LoVo (cell line): ENCODE results near the gene PRDM9.
A peak's percentile ranks its signal among the peaks of the same experiment; 100 is the strongest.
"Not testable (repeated sequence)": the region's sequence is repeated elsewhere in the genome, so short reads cannot be mapped to it uniquely, and the experiment has no call there.

Experiments
- DNase-seq: peaks from one replicate; pipeline ENCODE4 v3.0.0-alpha.2; 2016; ENCODE audit warnings: low spot score

Gene PRDM9

GRCh38 chr5:23507278-23507685 is at the start of gene PRDM9:
TSS of gene PRDM9 (plus strand) at chr5:23507609. CDS start at chr5:23509034, 1,425 bp downstream.
- no peak for DNase-seq

GRCh38 chr5:23457780-23458179 is 49.6 kb upstream of the PRDM9 start:
- DNase-seq: no peak

- no peak for DNase-seq
These were observed 48.2 kb upstream of the PRDM9 start for GRCh38 chr5:23459214-23459613.

GRCh38 chr5:23461576-23461975 is 45.8 kb upstream of the PRDM9 start:
- DNase-seq: no peak

GRCh38 chr5:23466401-23466912 is 41.0 kb upstream of the PRDM9 start:
- DNase-seq: peak; percentile 56

- no peak for DNase-seq
These were observed 38.8 kb upstream of the PRDM9 start for GRCh38 chr5:23468658-23469057.

GRCh38 chr5:23473915-23474314 is 33.5 kb upstream of the PRDM9 start:
- no peak for DNase-seq

- DNase-seq: no peak
These were observed 33.1 kb upstream of the PRDM9 start for GRCh38 chr5:23474315-23474714.

- no peak for DNase-seq
These were observed 30.8 kb upstream of the PRDM9 start for GRCh38 chr5:23476580-23476979.

- no peak for DNase-seq
These were observed 24.8 kb upstream of the PRDM9 start for GRCh38 chr5:23482642-23483041.

GRCh38 chr5:23483090-23483489 is 24.3 kb upstream of the PRDM9 start:
- no peak for DNase-seq

- no peak for DNase-seq
These were observed 23.3 kb upstream of the PRDM9 start for GRCh38 chr5:23484096-23484495.

- not testable (repeated sequence) for DNase-seq
These were observed 21.2 kb upstream of the PRDM9 start for GRCh38 chr5:23486227-23486626.

- DNase-seq: no peak
These were observed 16.4 kb upstream of the PRDM9 start for GRCh38 chr5:23490993-23491392.

- DNase-seq: no peak
These were observed 12.9 kb upstream of the PRDM9 start for GRCh38 chr5:23494558-23494957.

- no peak for DNase-seq
These were observed 10.8 kb upstream of the PRDM9 start for GRCh38 chr5:23496576-23496975.

GRCh38 chr5:23506329-23507236 is 826 bp upstream of the PRDM9 start:
- no peak for DNase-seq

- not testable (repeated sequence) for DNase-seq
These were observed 3.0 kb downstream of the PRDM9 start for GRCh38 chr5:23510434-23510833.

GRCh38 chr5:23522553-23522952 is 15.1 kb downstream of the PRDM9 start:
- no peak for DNase-seq

- no peak for DNase-seq
These were observed 15.6 kb downstream of the PRDM9 start for GRCh38 chr5:23523031-23523430.

- no peak for DNase-seq
These were observed 16.6 kb downstream of the PRDM9 start for GRCh38 chr5:23523998-23524397.

- DNase-seq: no peak
These were observed 18.3 kb downstream of the PRDM9 start for GRCh38 chr5:23525751-23526150.

- not testable (repeated sequence) for DNase-seq
These were observed 19.2 kb downstream of the PRDM9 start for GRCh38 chr5:23526616-23527015.
